HuH-7 (cell line): ENCODE measurements around the gene CHD2.
A peak's percentile ranks its signal among the peaks of the same experiment; 100 is the strongest.
"Not testable (repeated sequence)": the region's sequence is repeated elsewhere in the genome, so short reads cannot be mapped to it uniquely, and the experiment has no call there.

Source experiments
- DNase-seq: peaks from one replicate; pipeline ENCODE4 v3.0.0; 2011; ENCODE audit warnings: low spot score

Gene CHD2

DNA sequence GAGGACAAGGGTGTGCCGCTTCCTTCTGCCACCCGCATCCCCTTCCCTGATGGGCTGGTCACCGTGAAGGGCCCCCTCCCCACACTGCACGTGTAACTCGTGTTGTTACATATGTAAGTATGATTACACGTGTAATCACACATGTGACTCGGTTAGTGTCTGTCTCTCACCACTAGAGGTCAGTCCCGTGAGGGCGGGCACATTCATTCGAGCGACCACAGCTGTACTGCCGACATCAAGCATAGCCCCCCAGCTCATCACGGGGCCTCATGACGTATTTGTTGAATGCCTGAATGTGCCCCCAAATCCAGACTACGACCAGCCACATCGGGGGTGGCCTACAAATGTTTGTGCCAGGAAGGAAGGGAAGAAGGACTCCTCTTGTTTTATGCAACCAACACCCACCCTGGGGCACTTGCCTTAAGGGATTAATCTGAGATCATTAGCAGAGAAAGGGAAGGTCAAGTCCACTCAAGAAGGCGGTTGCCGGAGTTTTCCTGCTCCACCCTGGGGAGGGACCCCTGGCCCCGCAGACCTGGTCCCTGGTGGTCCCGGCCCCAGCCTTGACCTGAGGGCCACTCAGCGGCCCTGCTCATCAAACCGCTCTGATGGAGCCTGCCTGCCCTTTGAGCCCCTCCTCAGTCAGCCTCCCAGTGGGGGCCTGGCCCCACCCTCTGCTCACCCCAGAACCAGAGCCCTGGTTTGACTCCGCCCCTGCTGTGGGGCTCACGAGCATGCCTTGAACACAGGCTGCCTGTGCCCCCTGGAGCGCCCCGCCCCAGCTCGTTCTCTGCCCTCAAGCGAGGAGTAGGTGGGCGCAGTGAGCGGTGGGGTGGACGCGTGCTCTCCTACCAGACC, 136.1 kb downstream of the CHD2 start:
- DNase-seq: peak; percentile 91

DNA sequence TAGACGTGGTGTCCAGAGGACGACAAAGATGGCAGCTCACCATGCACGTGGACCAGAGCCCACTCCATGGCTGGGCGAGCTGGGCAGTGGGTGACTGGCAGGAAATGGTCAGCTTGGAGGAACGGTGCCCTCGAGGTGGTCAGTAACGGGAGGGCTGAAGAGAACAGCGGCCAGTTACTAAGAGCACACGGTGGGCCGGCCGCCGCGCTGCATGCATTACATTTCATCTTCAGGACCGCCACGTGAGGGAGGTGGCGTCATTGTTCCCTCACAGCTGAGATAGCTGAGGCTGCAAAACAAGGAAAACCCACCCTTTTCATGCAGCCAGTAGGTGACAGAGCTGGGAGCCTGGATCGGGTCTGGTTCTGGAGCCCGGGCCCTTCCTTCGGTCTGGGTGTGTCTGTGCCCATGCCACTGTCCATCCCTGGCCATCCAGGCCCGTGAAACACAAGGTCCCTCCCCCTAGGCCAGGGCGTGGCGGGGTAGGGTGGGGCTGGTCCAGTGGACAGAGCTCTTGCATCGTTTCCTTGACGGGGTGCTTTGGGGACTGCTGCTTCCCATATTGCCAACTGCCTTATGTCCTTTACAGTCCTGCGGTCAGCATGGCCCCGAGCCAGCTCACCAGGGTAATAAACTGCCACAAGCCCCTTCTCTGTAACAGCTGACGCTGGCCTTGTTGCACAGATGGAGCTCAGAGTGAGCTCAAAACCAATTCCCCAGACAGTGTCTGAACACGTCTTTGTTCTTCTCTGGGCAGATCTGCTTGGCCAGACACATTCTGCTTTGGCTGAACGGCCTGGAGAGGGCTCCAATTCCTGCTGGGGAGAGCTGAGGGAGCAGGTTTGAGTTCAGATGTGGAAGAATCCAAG, 137.1 kb downstream of the CHD2 start:
- peak; percentile 9 for DNase-seq

GRCh38 chr15:93037820-93038705, 137.9 kb downstream of the CHD2 start:
- no peak for DNase-seq

- DNase-seq: not testable (repeated sequence)
Observed at GRCh38 chr15:93039562-93040287, 139.6 kb downstream of the CHD2 start.

DNA sequence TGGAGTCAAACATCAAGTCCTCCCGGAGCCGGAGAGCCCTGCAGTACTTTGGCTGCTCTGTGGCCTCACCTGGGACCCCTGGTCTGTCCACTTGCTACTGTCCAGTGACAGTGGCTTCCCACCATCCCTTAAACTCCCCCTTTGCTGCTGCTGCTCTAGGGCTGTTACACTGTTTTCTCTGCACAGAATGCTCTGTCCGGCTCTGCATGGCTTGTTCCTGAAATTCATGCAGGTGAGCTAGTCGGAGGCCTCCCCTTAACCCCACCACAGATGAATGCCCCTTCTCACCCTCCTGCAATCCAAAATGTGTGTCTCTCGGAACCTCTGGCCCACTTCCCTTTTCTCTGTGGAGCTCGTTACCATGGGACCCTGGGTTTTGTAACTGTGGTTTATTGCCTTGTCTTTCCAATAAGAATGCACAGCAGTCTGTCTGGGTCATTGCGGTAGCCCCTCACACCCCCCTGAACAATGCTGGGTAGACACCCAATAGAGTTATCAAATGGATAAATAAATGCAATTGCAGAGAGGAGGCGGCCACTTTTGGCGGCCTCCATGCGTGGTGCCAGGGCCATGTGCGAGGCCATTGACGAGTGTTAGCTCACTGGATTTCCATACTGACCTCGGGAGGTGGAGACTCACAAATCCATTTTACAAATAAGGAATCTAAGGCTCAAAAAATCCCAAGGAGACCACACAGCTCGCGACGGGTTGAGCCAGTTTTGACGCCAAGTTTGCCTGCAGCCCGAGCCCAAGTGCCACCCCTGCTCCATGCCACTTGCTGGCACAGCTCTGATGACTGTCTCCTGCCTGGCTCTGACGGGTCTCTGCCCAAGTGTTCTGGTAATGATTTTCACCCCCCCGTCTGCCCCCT, 140.4 kb downstream of the CHD2 start:
- no peak for DNase-seq

DNA sequence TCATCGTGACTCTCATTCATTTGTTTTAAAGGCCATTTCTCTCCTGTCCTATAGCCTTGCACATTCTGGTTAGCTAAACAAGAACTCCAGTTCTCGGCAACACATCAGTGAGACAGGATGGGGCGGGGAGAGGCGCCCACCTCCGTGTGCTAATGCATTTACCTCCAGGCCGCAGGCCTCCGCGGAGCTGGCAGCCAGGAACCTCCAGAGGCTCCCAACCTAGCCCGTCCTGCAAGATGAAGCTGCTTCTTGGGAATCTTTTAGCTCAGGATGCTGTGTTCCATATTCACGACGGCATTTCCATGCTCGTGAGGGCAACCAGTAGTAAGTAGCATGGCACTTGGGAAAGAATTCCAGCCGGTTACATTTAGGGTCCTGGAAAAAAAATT, 141.0 kb downstream of the CHD2 start:
- DNase-seq: no peak

DNA sequence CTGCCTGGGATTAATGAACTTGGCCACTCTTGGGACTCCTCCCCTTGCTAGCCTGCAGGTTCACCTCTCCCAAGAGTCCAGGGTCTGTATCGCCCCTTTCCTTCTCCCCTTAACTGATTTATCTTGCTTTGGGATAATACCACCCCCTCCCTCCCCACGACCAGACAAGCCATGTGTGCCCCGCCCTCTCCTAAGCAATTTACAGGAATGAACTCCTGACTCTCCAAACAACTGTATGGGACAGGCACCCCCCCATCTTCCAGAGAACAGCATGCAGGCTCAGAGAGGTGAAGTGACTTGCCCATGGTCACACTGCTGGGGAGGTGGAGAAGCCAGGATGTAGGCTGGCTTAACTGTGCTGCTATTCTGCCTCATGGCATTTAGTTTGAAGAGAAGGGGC, 142.1 kb downstream of the CHD2 start:
- no peak for DNase-seq

DNA sequence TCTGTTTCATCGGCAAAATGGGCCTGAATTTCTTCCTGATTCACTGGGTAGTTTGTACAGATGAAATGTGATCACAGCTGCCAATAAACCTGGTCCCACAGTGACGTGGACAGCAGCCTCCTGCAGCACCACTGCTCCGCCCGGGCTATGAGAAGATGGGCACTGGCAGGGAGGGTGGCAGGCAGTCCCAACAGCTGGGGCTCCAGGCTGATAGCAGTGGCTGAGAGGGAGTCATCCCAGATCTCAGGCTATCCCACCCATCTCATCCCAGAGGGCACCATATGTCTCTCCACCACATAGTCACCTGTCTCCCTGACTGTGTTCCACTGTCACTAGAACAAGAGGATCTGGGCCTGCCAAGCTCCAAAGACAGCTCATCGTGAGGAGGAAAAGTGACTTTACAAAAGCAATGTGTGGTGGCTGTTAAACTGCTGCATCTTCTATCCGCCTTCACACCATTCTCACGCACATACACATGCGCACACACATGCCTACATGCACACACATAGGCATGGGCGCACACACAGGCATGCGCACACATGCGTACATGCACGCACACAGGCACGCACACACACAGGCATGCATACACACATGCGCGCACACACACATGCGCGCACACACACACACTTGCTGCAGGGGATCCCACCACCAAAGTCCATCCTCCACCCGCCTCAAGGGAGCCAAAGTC, 142.7 kb downstream of the CHD2 start:
- no peak for DNase-seq

DNA sequence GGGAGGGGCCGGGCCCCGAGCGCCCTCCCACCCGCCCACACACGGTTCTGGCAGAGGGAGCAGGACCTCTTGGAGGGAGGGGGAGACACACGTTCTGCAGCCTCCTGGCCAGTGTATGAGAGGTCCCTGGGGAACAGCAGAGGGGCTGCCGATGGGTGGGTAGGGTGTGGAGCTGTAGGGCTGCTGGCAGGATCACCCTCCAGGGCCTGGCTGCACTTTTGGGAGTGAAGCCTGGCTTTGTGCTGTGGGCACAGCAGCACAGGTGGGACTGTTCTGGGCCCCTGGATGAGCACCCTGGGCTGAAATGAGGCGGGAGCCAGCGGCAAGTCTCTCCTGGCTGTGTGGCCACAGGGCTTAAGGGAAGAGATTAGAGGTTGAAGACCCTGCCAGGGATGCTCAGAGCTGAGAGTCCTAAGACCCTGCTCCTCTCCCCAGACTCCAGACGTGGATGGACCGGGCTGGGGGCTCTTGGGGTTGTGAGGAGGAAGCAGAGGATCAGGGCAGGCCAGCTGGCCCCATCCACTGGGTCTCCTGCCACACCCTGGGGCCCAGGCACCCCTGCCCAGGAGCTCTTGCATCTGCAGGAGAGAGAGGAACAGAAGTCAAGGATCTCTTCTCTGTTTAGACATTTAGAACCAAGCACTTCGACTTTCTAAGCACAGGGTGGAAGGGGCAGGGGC, 143.6 kb downstream of the CHD2 start:
- no peak for DNase-seq

- no peak for DNase-seq
Observed at GRCh38 chr15:93044301-93045190, 144.4 kb downstream of the CHD2 start.

- no peak for DNase-seq
Observed at GRCh38 chr15:93045191-93045785, 145.2 kb downstream of the CHD2 start.

DNA sequence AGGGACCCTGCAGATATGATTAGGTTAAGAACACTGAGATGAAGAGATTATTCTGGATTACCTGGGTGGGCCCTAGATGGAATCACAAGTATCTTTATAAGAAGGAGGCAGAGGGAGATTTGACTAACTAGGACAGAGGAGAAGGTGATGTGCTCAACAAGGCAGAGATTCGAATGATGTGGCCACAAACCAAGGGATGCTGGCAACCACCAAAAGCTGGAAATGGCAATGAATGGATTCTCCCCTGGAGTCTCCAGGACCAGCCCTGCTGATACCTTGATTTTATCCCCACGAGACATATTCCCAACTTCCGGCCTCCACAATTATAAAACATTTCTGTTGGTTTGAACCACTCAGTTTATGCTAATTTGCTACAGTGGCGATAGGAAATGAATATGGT, 146.0 kb downstream of the CHD2 start:
- no peak for DNase-seq

DNA sequence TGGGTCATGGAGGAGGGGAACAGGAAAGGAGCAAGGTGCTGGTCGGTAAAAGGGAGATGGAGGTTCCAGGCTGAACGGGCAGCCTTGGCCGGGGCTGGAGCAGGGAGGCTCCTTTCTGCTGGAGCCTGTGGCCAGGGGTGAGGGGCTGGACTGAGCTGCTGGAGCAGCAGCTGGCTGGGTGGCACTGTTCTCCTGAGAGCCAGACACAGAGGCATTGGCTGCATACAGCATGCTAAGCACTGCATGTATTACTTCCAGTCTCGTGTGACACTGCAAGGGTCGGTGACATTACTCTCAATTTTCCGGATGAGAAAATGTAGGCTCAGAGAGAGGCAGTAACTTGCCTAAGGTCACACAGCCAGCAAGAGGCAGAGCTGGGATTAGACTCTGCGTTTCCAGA, 146.6 kb downstream of the CHD2 start:
- no peak for DNase-seq

- DNase-seq: no peak
Observed at GRCh38 chr15:93047621-93048425, 147.7 kb downstream of the CHD2 start.

DNA sequence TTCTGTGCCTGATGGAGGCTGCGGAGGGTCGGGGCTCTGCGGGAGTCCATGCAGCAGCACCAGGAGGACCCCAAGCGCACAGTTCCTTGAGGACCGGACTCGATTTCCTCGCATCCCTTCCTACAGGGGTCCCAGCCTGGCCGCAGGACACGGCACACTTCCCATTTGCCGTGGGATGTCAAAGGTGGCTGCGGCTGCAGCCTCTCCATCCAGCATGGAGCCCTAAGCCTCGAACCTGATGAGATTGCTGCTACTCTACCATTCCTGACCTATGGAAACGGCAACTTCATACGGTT, 148.2 kb downstream of the CHD2 start:
- no peak for DNase-seq

DNA sequence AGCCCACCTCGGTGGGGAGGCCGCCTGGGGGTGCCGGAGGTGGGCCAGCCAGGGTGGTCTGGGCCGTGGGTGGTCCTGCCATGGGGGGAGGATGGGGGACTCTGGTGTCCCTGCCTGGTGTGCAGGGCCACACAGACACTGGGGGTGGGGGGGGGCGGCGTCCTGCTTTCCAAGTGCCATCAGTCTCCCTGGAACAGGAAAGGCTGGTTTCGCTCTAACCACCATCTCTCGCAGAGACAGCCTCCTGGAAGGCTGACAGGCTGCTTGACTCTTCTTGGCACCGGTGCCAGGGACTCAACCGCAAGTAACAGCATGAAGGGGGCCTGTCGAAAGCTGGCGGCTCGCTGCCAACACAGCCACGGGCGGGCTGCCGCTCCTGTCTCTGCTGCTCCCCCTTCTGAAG, 148.6 kb downstream of the CHD2 start:
- no peak for DNase-seq

DNA sequence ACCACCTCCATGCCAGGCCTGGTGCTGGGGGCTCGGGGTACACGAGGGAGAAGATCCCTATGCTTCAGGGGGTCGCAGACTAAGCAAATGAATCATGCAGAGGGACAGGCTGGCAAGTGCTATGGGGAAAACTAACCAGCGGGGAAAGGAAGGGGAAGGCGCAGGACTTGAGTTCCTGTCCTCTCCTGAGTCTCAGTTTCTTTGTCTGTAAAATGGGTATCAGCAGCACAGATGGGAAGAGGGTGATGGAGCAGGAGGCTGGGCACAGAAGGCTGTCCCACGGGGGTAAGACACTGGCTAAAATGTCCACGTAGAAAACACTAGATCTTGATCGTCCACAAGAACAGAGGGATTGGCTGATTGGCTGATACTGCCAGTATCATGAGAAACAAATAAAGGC, 149.1 kb downstream of the CHD2 start:
- no peak for DNase-seq
